ENCODE measurements around the gene TEAD1. TPM values are rescaled to one million over a fixed set of nuclear protein-coding genes. Genes with fewer than 3 reads are reported as not detected.

Gene TEAD1
- total RNA-seq, 2 experiments from 2014 or later: 5.6 to 10.8 TPM

DNA sequence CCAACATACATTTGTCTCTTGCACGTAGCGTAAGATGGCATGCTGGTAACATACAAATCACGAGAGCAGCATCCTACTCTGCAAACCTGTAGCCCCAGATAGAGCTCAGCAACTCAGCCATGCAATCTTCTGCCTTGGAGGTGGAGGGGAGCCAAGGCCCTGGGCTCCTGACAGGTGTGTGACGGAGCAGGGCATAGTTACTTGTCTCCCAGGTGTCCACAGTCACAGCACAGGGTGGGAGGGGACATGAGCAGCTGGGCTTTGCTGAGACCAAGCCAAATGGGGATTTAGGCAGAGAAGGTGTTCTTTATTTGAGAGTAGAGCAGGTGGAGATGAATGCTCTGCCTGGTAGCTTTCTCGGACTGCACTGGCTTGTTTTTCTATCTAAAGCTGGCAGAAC is 111.7 kb downstream of the TEAD1 start:
- no peak overlapping the region for H2AFZ ChIP-seq (ENCODE audit: low read length)
- no peaks in the 10 kb centered on the region for H4K20me1 ChIP-seq (ENCODE audit: insufficient read depth, low read length)
- no peak for DNase-seq (ENCODE audit: low spot score)
- CTCF ChIA-PET (ENCODE audit: unreplicated experiment): no interaction called here
- intact Hi-C loops (cut with micrococcal nuclease; ENCODE audit: unreplicated experiment): no loop called here
- H3K27ac ChIP-seq (ENCODE audit: low read depth, low read length, poor library complexity, severe bottlenecking): no peak overlapping the region
- H3K9me3 ChIP-seq (ENCODE audit: low read length): no peaks in the 10 kb centered on the region
- TF ChIP-seq CTCF (conservative IDR thresholded peaks at IDR 0.05; ENCODE audit: low read length) (no peak), EZH2phosphoT487 (IDR thresholded peaks at IDR 0.05; ENCODE audit: borderline replicate concordance, low read depth, low read length) (no peak)
- H3K4me1 ChIP-seq (ENCODE audit: insufficient read depth, low read length, poor library complexity, severe bottlenecking): no peaks in the 10 kb centered on the region
- no TSS peak for BruUV-seq (replicated peaks)
- no peaks in the 10 kb centered on the region for H3K79me2 ChIP-seq (ENCODE audit: insufficient read depth, low read depth, low read length)
- no peaks in the 10 kb centered on the region for H3K36me3 ChIP-seq (ENCODE audit: insufficient read depth, low read length)
- H3K9me2 ChIP-seq (ENCODE audit: insufficient read depth, low read length): no peaks in the 10 kb centered on the region
- no peak overlapping the region for H3K4me3 ChIP-seq (ENCODE audit: low read depth, low read length, poor library complexity, severe bottlenecking)
- H3K4me2 ChIP-seq (ENCODE audit: low read length): no peak overlapping the region
- POLR2A ChIA-PET: no interaction called here

DNA sequence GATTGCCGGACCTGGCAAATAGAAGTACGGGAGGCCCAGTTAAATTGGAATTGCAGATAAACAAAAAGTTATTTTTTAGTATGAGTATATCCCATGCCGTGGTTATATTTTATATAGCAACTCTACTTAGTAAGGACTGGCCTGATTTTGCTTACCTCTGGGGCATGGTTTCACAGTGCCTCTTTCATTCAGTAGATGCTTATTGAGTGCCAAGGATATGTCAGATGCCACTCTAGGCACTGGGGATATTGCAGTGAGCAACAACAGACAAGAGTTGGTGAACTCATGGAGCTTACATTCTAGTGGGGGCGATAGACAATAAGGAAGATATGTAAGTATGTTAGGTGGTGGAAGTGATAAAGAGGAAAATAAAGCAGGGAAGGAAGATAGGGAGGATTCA is 112.2 kb downstream of the TEAD1 start:
- no peaks in the 10 kb centered on the region for H3K79me2 ChIP-seq (ENCODE audit: insufficient read depth, low read depth, low read length)
- TF ChIP-seq EZH2phosphoT487 (IDR thresholded peaks at IDR 0.05; ENCODE audit: borderline replicate concordance, low read depth, low read length): no peak
- no peak for TF ChIP-seq CTCF (conservative IDR thresholded peaks at IDR 0.05; ENCODE audit: low read length)

DNA sequence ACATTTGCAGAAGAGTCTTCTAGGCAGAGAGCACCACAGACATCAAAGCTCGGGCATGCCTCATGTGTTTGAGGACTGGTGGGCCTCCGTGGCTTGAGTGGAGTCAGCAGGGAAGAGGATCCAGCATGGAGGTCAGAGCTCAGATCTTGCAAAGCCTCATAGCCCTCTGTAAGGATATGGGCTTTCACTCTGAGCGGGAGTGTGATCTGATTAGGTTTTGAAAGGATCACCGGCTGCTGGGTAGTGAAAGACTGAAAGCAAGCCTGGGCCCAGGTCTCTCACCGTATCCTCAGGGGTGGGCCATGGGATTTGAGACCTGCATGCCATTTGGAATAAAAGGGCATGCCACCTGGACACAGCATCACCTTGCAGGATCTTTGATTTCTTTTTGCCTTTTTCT is 112.7 kb downstream of the TEAD1 start:
- H3K36me3 ChIP-seq (ENCODE audit: insufficient read depth, low read length): no peaks in the 10 kb centered on the region
- no TSS peak for BruUV-seq (replicated peaks)
- H3K4me2 ChIP-seq (ENCODE audit: low read length): no peak overlapping the region
- no peaks in the 10 kb centered on the region for H3K4me1 ChIP-seq (ENCODE audit: insufficient read depth, low read length, poor library complexity, severe bottlenecking)
- H3K9me2 ChIP-seq (ENCODE audit: insufficient read depth, low read length): no peaks in the 10 kb centered on the region
- intact Hi-C loops (cut with micrococcal nuclease; ENCODE audit: unreplicated experiment): no loop called here
- H3K27ac ChIP-seq (ENCODE audit: low read depth, low read length, poor library complexity, severe bottlenecking): no peak overlapping the region
- ChIA-PET POLR2A (no interaction called here), CTCF (ENCODE audit: unreplicated experiment) (no interaction called here)
- H3K4me3 ChIP-seq (ENCODE audit: low read depth, low read length, poor library complexity, severe bottlenecking): no peak overlapping the region
- no peaks in the 10 kb centered on the region for H4K20me1 ChIP-seq (ENCODE audit: insufficient read depth, low read length)
- DNase-seq (ENCODE audit: low spot score): no peak
- H2AFZ ChIP-seq (ENCODE audit: low read length): no peak overlapping the region
- no peaks in the 10 kb centered on the region for H3K79me2 ChIP-seq (ENCODE audit: insufficient read depth, low read depth, low read length)
- no peak for TF ChIP-seq EZH2phosphoT487 (IDR thresholded peaks at IDR 0.05; ENCODE audit: borderline replicate concordance, low read depth, low read length)
- TF ChIP-seq CTCF (conservative IDR thresholded peaks at IDR 0.05; ENCODE audit: low read length): no peak
- H3K9me3 ChIP-seq (ENCODE audit: low read length): no peaks in the 10 kb centered on the region

More for the DNA sequence above, 112.2 kb downstream of the TEAD1 start:
- Histone ChIP-seq H3K36me3 (ENCODE audit: insufficient read depth, low read length) (no peaks in the 10 kb centered on the region), H3K4me1 (ENCODE audit: insufficient read depth, low read length, poor library complexity, severe bottlenecking) (no peaks in the 10 kb centered on the region), H4K20me1 (ENCODE audit: insufficient read depth, low read length) (no peaks in the 10 kb centered on the region), H3K4me2 (ENCODE audit: low read length) (no peak overlapping the region), H3K4me3 (ENCODE audit: low read depth, low read length, poor library complexity, severe bottlenecking) (no peak overlapping the region), H3K9me3 (ENCODE audit: low read length) (no peaks in the 10 kb centered on the region), H3K9me2 (ENCODE audit: insufficient read depth, low read length) (no peaks in the 10 kb centered on the region), H2AFZ (ENCODE audit: low read length) (no peak overlapping the region), H3K27ac (ENCODE audit: low read depth, low read length, poor library complexity, severe bottlenecking) (no peak overlapping the region)
- POLR2A ChIA-PET: no interaction called here
- no TSS peak for BruUV-seq (replicated peaks)
- CTCF ChIA-PET (ENCODE audit: unreplicated experiment): no interaction called here
- no peak for DNase-seq (ENCODE audit: low spot score)
- intact Hi-C loops (cut with micrococcal nuclease; ENCODE audit: unreplicated experiment): no loop called here
